Activated naive CD8-positive, alpha-beta T cell treated with anti-CD3 and anti-CD28 coated beads, Interleukin-2, amount 10 ng/mL, durations not matched to agents 7 days and 5 days (primary cell): ENCODE measurements around the gene ZNF414. TPM values are rescaled to one million over a fixed set of nuclear protein-coding genes. Genes with fewer than 3 reads are reported as not detected.
"Not testable (repeated sequence)": the region's sequence is repeated elsewhere in the genome, so short reads cannot be mapped to it uniquely, and the experiment has no call there.

ENCODE experiments used
- ATAC-seq: fragments of 150-1000 bp; cut with Tn5 transposase; one replicate; pipeline ENCODE4 v1.10.0; 2021; ENCODE audit warnings: low read depth, moderate library complexity
- POLR2A ChIA-PET: fragments of 350-600 bp; sonication (Branson Sonifier 250); formaldehyde crosslinking; loops from one replicate; lab custom pipeline; 2021; ENCODE audit warnings: antibody characterized with exemption; lab: Charles Lee
- DNase-seq: peaks from one replicate; pipeline ENCODE4 v3.0.0; 2021
- H3K27ac Mint-ChIP-seq: one replicate; pipeline ENCODE4 v1.8.0; 2022; ENCODE audit warnings: mild to moderate bottlenecking, mixed read lengths
- H3K27me3 Mint-ChIP-seq: one replicate; pipeline ENCODE4 v1.8.0; 2022; ENCODE audit warnings: mild to moderate bottlenecking, moderate library complexity, mixed read lengths
- H3K36me3 Mint-ChIP-seq: one replicate; pipeline ENCODE4 v1.8.0; 2021; ENCODE audit warnings: mild to moderate bottlenecking, mixed read lengths
- H3K4me1 Mint-ChIP-seq: one replicate; pipeline ENCODE4 v1.8.0; 2021; ENCODE audit warnings: mixed read lengths
- H3K4me3 Mint-ChIP-seq: one replicate; pipeline ENCODE4 v1.8.0; 2022; ENCODE audit warnings: mild to moderate bottlenecking, moderate library complexity, mixed read lengths
- H3K9me3 Mint-ChIP-seq: one replicate; pipeline ENCODE4 v1.8.0; 2021; ENCODE audit warnings: mixed read lengths
- total RNA-seq, 2 experiments: library from RNA; stranded (reverse); gene quantifications; one replicate each; pipeline ENCODE4 v1.2.3, GENCODE V29; 2021

ZNF414 gene
- total RNA-seq, 2 experiments from 2014 or later: 38.2 to 40.5 TPM

GRCh38 chr19:8532225-8532624 is 18.3 kb upstream of the ZNF414 start:
- Mint-ChIP-seq H3K4me1 (no peaks in the 10 kb centered on the region), H3K27me3 (no peaks in the 10 kb centered on the region), H3K36me3 (peaks cover 70% of the 10 kb centered on the region), H3K4me3 (no peak overlapping the region), H3K9me3 (no peaks in the 10 kb centered on the region), H3K27ac (no peak overlapping the region)
- DNase-seq: no peak
- POLR2A ChIA-PET: no interaction called here
- ATAC-seq: no peak

DNA sequence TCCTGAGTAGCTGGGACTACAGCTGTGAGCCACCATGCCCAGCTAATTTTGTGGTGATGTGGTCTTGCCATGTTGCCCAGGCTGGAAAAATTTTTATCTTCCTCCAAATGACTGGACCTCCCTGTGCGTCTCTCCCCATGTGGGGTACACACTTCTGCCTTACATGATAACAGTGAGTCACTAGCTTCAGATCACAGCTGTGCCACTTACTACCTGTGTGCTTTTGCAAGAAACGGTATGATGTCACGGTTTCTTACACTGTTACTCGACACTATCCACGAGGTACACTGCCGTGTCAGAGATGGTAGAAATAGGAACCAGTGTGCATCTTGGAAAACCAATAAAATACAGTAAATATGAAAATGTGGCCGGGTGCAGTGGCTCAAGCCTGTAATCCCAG is 17.5 kb upstream of the ZNF414 start:
- Mint-ChIP-seq H3K36me3 (peaks cover 70% of the 10 kb centered on the region), H3K4me1 (no peaks in the 10 kb centered on the region), H3K4me3 (no peak overlapping the region), H3K9me3 (no peaks in the 10 kb centered on the region), H3K27me3 (no peaks in the 10 kb centered on the region), H3K27ac (no peak overlapping the region)
- DNase-seq (no peak), ATAC-seq (no peak)
- POLR2A ChIA-PET: interaction anchor here (0.6 kb wide), 1 partner anchor 15 kb away, joined by 6 read pairs; no protein-coding TSS in a partner anchor

DNA sequence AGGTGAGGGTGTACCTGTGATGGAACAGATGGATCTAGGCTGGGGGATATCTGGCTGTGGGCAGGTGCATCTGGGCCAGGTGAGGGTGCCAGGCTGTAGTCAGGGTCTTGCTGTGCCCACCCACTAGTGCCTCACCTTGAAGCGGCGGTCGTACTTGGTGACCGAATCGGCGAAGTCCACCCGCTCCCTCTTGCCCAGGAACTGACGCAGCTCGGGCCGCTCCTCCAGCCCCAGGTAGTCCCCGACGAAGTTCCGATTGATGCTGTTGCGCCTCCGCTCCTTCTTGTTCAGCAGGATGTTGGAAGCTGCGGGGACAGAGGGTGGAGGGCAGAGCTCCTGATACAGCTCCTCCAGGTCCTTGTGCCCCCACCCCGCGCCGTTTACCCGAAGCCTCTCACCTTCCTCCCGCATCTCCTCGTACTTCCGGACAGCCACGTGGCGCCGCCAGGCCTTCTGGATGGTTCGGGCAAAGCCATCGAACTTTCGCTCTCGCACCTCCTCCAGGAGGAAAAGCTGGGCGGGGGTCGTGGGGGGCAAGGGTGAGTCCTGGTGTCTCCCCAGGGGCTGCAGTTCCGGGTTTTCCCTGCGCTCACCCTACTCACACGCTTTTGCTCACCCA is 16.2 kb upstream of the ZNF414 start:
- no peaks in the 10 kb centered on the region for H3K27me3 Mint-ChIP-seq
- no peaks in the 10 kb centered on the region for H3K4me1 Mint-ChIP-seq
- DNase-seq (no peak), ATAC-seq (no peak)
- POLR2A ChIA-PET: no interaction called here
- H3K9me3 Mint-ChIP-seq: no peaks in the 10 kb centered on the region
- no peak overlapping the region for H3K4me3 Mint-ChIP-seq
- H3K27ac Mint-ChIP-seq: no peak overlapping the region
- peaks cover 59% of the 10 kb centered on the region for H3K36me3 Mint-ChIP-seq

- H3K27ac Mint-ChIP-seq: no peak overlapping the region
- POLR2A ChIA-PET: no interaction called here
Measured at GRCh38 chr19:8529369-8530006, 15.5 kb upstream of the ZNF414 start.

GRCh38 chr19:8528500-8528899 is 14.5 kb upstream of the ZNF414 start:
- Mint-ChIP-seq H3K36me3 (peaks cover 56% of the 10 kb centered on the region), H3K27ac (no peak overlapping the region), H3K4me1 (no peaks in the 10 kb centered on the region), H3K4me3 (no peak overlapping the region), H3K27me3 (no peaks in the 10 kb centered on the region), H3K9me3 (no peaks in the 10 kb centered on the region)
- DNase-seq (no peak), ATAC-seq (no peak)
- POLR2A ChIA-PET: interaction anchor here (0.7 kb wide), 1 partner anchor 15 kb away, joined by 3 read pairs; the partner anchor contains the start of gene ZNF414

More at GRCh38 chr19:8529369-8530006, 15.5 kb upstream of the ZNF414 start:
- no peaks in the 10 kb centered on the region for H3K9me3 Mint-ChIP-seq
- H3K4me3 Mint-ChIP-seq: no peak overlapping the region
- peaks cover 59% of the 10 kb centered on the region for H3K36me3 Mint-ChIP-seq
- ATAC-seq (no peak), DNase-seq (no peak)
- no peaks in the 10 kb centered on the region for H3K27me3 Mint-ChIP-seq
- H3K4me1 Mint-ChIP-seq: no peaks in the 10 kb centered on the region

- Mint-ChIP-seq H3K4me1 (no peaks in the 10 kb centered on the region), H3K4me3 (no peak overlapping the region), H3K9me3 (no peaks in the 10 kb centered on the region), H3K27me3 (no peaks in the 10 kb centered on the region), H3K36me3 (peaks cover 53% of the 10 kb centered on the region), H3K27ac (no peak overlapping the region)
- POLR2A ChIA-PET: no interaction called here
- DNase-seq (no peak), ATAC-seq (peak; percentile 10)
Measured at GRCh38 chr19:8526345-8527091, 12.6 kb upstream of the ZNF414 start.

DNA sequence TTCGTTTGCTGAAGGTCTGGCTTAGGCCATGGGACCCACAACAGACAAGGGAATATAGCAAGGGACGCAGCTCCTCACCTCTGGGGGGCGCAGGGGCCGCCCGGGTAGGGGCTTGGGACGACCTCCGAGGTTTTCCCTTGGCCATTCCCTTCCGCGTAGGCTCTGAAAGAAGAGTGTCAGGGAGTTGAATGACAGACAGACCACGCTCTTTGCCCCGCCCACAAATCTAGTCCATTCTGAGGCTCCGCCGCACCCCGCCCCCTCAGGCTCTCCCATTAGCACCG is 11.4 kb upstream of the ZNF414 start:
- Mint-ChIP-seq H3K9me3 (no peaks in the 10 kb centered on the region), H3K36me3 (peaks cover 51% of the 10 kb centered on the region), H3K27me3 (no peaks in the 10 kb centered on the region), H3K4me3 (no peak overlapping the region), H3K27ac (no peak overlapping the region), H3K4me1 (no peaks in the 10 kb centered on the region)
- DNase-seq (no peak), ATAC-seq (no peak)
- POLR2A ChIA-PET: interaction anchor here (1.5 to 2.9 kb wide), 2 partner anchors 11 to 38 kb away, joined by 3 to 14 read pairs; partner anchors contain the start of gene ZNF414

DNA sequence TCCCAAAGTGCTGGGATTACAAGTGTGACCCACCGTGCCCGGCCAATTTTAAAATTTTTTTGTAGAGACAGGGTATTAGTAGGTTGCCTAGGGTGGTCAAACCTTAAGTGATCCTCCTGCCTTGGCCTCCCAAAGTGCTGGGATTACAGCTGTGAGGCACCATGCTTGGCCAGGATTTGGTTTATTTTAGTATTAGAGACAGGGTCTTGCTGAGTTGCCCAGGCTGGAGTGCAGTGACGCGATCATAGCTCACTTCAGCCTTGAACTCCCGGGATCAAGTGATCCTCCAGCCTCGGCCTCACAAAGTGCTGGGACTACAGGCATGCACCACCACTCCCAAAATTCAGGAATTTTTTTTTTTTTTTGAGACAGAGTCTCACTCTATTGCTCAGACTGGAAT is 5.4 kb upstream of the ZNF414 start:
- H3K4me1 Mint-ChIP-seq: peaks cover 34% of the 10 kb centered on the region
- H3K9me3 Mint-ChIP-seq: no peaks in the 10 kb centered on the region
- H3K27ac Mint-ChIP-seq: peak overlapping the region; percentile 63
- H3K4me3 Mint-ChIP-seq: no peak overlapping the region
- ATAC-seq (no peak), DNase-seq (no peak)
- POLR2A ChIA-PET: interaction anchor here (7.5 to 7.9 kb wide), 2 partner anchors 52 to 59 kb away, joined by 60 to 107 read pairs; partner anchors contain the start of gene MYO1F
- no peaks in the 10 kb centered on the region for H3K27me3 Mint-ChIP-seq
- H3K36me3 Mint-ChIP-seq: peaks cover 11% of the 10 kb centered on the region

GRCh38 chr19:8518536-8518935 is 4.6 kb upstream of the ZNF414 start:
- Mint-ChIP-seq H3K9me3 (no peaks in the 10 kb centered on the region), H3K4me1 (peaks cover 36% of the 10 kb centered on the region), H3K36me3 (peaks cover 11% of the 10 kb centered on the region), H3K4me3 (peak overlapping the region; percentile 22), H3K27ac (peak overlapping the region; percentile 96), H3K27me3 (no peaks in the 10 kb centered on the region)
- DNase-seq (no peak), ATAC-seq (no peak)
- POLR2A ChIA-PET: interaction anchor here (1.1 to 7.9 kb wide), 6 partner anchors 21 to 74 kb away, joined by 4 to 107 read pairs (median 4); partner anchors contain the start of genes HNRNPM and MYO1F

DNA sequence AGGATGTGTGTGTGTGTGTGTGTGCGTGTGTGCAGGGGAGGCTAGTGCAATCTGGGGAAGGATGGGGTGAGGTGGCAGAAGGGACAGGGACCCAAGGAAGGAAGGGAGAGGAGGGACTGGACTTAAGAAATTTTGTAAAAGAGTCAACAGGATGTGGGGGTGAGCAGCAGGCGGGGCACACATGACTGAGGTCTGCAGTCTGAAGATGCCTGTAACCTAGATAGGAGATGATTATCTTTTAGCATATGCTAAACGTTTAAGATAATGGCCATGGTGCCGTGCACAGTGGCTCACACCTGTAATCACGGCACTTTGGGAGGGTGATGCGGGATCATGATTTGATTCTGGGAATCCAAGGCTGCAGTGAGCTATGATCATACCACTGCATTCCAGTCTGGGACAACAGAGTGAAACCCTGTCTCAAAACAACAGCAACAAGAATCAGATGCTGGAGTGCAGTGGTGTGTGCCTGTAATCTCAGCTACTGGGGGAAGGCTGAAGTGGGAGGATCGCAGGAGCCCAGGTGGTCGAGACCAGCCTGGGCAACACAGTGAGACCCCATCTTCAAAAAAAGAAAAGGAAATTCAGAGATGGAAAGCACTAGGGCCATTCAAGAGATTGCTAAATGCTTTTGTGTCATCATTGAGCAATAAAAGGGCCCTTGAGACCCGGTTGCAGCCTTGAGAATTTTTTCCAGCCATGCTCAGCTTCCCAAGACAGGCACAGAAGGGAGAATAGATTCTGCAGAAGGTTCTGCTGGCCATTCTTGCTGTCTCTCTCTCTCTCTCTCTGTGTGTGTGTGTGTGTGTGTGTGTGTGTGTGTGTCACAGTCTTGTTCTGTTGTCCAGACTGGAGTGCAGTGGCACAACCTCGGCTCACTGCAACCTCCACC is 3.8 kb upstream of the ZNF414 start:
- ATAC-seq (peak; percentile 43), DNase-seq (peak; percentile 61)
- peak overlapping the region; percentile 71 for H3K4me3 Mint-ChIP-seq
- H3K36me3 Mint-ChIP-seq: peaks cover 12% of the 10 kb centered on the region
- POLR2A ChIA-PET: interaction anchor here (0.7 to 7.9 kb wide), 9 partner anchors 13 to 73 kb away, joined by 3 to 107 read pairs (median 5); partner anchors contain the start of genes HNRNPM, MYO1F and PRAM1
- H3K27me3 Mint-ChIP-seq: no peaks in the 10 kb centered on the region
- H3K27ac Mint-ChIP-seq: peak overlapping the region; percentile 96
- H3K9me3 Mint-ChIP-seq: no peaks in the 10 kb centered on the region
- peaks cover 39% of the 10 kb centered on the region for H3K4me1 Mint-ChIP-seq

DNA sequence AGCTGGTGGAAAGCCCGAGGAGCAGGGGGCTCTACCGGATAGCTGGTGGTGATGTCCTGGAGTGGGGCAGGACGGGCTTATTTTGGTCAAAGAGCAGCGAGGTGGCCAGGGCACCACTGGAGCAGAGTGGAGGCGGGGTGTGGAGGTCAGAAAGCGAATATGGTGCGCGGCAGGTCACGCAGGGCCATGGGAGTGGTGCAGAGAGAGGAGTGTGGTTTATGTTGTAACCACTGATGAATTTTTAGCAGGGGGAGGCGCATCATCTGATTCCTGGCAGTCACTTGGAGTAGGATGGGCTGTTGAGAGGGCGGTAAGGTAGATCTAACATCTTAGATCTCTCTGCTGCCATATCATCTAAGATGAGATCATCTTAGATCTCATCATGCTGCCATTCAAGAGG is 1.4 kb upstream of the ZNF414 start:
- Mint-ChIP-seq H3K36me3 (peaks cover 6% of the 10 kb centered on the region), H3K27ac (peak overlapping the region; percentile 96), H3K9me3 (no peaks in the 10 kb centered on the region), H3K27me3 (no peaks in the 10 kb centered on the region), H3K4me1 (peaks cover 41% of the 10 kb centered on the region), H3K4me3 (peak overlapping the region; percentile 96)
- POLR2A ChIA-PET: interaction anchor here (2.4 to 7.9 kb wide), 7 partner anchors 9 to 102 kb away, joined by 14 to 107 read pairs (median 27); partner anchors contain the start of genes MARCHF2, MYO1F and PRAM1
- ATAC-seq: peak; percentile 32
- peak; percentile 67 for DNase-seq

DNA sequence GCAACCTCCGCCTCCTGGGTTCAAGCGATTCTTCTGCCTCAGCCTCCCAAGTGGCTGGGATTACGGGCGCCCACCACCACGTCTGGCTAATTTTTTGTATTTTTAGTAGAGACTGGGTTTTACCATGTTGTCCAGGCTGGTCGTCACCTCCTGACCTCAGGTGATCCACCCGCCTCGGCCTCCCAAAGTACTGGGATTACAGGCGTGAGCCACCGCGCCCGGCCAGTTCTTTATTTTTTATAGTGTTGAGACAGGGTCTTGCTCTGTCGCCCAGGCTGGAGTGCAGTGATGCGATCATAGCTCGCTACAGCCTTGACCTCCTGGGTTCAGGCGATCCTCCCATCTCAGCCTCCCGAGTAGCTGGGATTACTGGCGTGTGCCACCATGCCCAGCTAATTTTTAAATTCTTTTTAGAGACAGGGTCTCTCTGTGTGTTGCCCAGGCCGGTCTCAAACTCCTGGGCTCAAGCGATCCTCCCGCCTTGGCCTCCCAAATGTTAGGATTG is 590 bp upstream of the ZNF414 start:
- H3K4me1 Mint-ChIP-seq: peaks cover 41% of the 10 kb centered on the region
- H3K9me3 Mint-ChIP-seq, H3K27me3 Mint-ChIP-seq, DNase-seq, ATAC-seq, H3K36me3 Mint-ChIP-seq: not testable (repeated sequence)
- H3K27ac Mint-ChIP-seq: peak overlapping the region; percentile 96
- H3K4me3 Mint-ChIP-seq: peak overlapping the region; percentile 96
- POLR2A ChIA-PET: interaction anchor here (0.6 to 7.9 kb wide), 18 partner anchors 10 to 1254 kb away, joined by 3 to 107 read pairs (median 16); partner anchors contain the start of genes HNRNPM, MARCHF2, MYO1F and NDUFA7
